GM18499 (cell line): Measurements from ENCODE around the gene KCTD21.

Experiments
- ATAC-seq: cut with Tn5 transposase; IDR thresholded peaks from one replicate; pipeline ENCODE4 v1.9.1; 2021; ENCODE audit warnings: moderate number of reproducible peaks; ENCODE audit not compliant: insufficient read depth, unreplicated experiment

Gene KCTD21

GRCh38 chr11:78219493-78220217, 31.2 kb upstream of the KCTD21 start:
- no peak for ATAC-seq

- no peak for ATAC-seq
Measured at GRCh38 chr11:78218707-78219492, 30.5 kb upstream of the KCTD21 start.

- no peak for ATAC-seq
Measured at GRCh38 chr11:78217650-78218541, 29.5 kb upstream of the KCTD21 start.

GRCh38 chr11:78216571-78217287, 28.3 kb upstream of the KCTD21 start:
- ATAC-seq, result no peak

DNA sequence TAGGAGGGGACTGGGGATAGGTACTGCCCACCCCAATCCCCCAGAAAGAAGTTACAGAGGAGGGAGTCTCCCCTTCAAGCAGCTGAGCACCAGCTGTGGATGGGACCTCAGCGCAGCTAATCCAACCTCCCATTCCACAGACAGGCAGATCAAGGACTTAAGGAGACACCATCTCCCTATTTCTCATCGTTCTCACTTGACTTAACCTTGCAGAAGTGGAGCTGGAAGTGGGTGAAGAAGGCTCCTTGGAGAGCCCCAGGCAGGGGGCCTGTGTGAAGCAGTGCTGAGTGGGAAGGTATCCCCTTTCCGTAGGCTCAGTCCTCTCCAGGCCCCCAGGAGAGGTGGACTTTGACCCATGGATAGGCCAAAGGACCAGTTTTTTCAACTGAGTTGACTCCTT, 27.6 kb upstream of the KCTD21 start:
- no peak for ATAC-seq

DNA sequence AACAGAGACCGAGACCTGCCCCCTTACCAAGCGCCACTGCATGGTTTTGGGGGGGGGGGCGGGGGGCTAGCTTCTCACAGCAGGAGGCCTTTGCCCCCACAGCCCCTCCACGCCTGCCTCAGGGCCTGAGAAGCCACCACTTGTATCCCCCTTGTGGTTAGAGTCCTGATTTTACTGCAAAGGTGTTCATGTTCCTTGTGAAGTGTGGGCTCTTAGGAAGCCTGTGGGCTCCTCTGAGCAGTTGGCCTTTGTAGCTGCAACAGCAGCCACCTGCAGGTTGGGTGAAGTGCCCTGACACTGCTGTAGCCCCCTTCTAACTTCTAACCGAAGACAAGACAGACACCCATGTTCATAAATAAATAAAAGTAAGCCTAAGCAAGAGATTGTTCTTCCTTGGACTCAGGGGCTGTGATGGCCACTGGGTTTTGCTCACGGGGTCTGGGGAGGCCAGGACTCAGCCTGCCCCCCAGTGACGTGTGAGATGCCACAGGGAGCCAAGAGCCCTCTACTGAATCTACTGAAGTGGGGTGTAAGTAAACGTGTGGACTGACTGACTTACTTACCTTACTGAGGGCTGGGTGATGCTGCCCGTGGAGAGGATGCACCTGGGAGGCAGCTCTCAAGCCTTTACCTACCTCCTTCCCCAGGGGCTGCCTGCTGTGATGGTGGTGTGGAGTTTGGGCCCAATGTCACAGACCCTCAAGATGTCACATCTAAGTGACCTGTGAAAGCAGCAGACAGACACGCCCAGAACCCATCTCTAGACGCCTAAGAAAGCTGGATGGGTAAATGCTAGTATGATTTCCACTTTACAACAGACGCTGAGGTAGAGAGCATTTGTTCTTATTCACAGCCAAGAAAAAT, 26.1 kb upstream of the KCTD21 start:
- ATAC-seq, result no peak

GRCh38 chr11:78213526-78214330, 25.3 kb upstream of the KCTD21 start:
- no peak for ATAC-seq

- ATAC-seq, result no peak
Measured at GRCh38 chr11:78212586-78213371, 24.4 kb upstream of the KCTD21 start.

DNA sequence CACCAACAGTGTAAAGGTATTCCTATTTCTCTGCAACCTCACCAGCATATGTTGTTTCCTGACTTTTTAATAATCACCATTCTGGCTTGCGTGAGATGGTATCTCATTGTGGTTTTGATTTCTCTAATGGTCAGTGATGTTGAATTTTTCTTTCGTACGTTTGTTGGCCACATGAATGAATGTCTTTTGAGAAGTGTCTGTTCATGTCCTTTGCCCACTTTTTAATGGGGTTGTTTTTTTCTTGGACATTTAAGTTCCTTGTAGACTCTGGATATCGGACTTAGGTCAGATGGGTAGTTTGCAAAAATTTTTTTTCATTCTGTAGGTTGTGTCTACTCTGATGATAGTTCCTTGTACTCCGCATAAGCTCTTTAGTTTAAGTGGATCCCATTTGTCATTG, 23.1 kb upstream of the KCTD21 start:
- no peak for ATAC-seq

GRCh38 chr11:78210000-78210608, 21.7 kb upstream of the KCTD21 start:
- no peak for ATAC-seq

- no peak for ATAC-seq
Measured at GRCh38 chr11:78209478-78209877, 21.1 kb upstream of the KCTD21 start.

GRCh38 chr11:78208257-78209165, 20.1 kb upstream of the KCTD21 start:
- no peak for ATAC-seq

GRCh38 chr11:78207532-78208256, 19.3 kb upstream of the KCTD21 start:
- ATAC-seq, result no peak

- ATAC-seq, result no peak
Measured at GRCh38 chr11:78205691-78206090, 17.3 kb upstream of the KCTD21 start.

DNA sequence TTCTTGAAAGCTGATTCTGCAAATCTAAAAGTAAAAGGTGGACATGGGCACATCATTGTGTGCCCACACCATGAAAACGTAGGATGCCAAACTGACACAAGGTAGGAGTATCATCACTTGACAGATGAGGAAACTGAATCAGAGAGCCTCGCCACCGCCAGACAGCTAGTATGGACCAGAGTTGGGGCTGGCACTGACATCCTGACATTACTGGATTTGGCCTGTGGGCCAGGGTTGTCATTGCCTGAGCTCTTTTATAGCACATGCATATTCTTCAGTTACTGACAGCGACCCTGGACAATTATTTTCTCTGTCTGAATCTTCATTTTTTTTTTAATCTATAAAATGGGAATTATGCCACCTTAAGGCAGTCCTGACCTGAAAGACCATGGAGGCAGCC, 16.8 kb upstream of the KCTD21 start:
- ATAC-seq, result no peak

DNA sequence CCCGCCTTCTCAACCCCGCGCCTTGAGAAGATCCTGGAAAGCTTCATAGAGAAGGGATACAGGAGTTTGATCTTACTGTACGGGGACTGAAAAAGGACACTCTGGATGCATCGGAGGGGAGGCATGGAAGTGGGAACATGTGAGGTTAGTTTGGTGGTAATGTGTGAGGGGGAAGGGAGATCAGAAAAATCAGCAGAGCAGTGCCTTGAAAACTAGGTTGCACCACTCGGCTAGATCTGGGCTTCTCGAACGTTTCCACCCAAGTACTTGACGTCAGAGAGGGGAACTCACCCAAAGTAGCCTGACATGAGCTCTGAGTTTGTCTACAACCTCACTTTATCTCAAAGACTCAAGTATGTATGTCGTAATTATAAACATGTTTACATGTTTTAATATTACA, 14.8 kb upstream of the KCTD21 start:
- ATAC-seq, result no peak
